ENCODE results near the gene GALNT2.

The GALNT2 gene

DNA sequence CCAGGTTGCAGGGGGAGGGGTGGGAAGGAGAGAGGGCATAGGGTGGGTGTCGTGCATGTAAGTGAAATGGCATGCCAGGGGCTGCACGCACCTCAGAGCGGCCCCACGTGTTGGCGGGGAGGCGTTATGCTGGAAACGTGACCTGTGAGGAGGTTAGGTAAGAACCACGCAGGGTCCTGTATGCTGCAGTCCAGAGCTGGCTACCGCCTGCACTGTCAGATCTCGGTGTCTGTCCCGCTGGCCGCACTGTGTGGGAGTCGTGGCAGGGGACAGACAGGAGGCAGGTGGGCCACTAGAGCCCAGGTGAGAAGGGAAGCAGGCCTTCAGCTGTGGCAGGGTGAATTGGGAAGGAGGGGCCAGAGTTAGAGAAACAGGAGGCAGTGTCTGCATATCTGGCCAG, 79.7 kb downstream of the GALNT2 start:
- DNase-seq (ENCODE audit: low read depth): no peak

DNA sequence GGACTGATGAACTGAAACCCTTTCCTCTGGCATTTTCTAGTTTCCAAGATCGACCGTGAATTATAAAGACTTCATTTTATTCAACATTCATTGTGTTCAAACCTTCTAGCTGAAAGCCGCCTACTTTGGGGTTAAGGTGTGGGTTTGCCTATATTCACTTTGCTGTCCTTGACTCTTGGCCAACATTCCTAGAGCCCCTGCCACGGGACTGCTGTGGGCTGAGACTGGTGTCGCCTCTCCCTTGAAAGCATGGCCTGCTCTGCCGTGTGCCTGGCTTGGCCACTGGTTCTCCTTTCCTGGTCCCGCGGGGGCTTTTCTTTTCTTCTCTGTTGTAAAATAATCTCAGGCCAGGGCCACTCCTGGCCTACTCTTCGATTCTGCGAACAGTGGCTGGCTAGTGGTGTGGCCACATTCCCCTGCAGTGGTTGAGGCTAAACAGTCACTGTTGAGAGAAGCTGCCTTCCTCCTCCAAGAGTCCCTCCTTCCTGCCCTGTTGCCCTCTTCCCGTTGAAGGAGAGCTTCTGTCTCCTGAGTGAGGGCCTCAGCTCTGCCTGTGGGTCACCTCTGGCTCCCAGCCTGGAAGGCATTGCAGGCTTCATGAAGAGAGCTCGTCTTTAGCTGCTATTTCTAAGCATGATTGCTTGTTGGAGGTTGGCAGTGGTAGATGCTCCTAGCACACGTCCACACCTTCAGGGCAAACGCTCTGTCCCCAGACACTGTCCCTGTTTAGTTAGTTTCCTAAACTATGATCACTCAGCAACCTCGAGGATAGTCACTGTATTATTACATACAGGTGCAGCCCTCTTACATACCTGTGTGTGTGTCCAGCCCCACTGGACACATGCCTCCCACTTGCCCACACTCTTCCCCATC, 80.5 kb downstream of the GALNT2 start:
- DNase-seq (ENCODE audit: low read depth): no peak

DNA sequence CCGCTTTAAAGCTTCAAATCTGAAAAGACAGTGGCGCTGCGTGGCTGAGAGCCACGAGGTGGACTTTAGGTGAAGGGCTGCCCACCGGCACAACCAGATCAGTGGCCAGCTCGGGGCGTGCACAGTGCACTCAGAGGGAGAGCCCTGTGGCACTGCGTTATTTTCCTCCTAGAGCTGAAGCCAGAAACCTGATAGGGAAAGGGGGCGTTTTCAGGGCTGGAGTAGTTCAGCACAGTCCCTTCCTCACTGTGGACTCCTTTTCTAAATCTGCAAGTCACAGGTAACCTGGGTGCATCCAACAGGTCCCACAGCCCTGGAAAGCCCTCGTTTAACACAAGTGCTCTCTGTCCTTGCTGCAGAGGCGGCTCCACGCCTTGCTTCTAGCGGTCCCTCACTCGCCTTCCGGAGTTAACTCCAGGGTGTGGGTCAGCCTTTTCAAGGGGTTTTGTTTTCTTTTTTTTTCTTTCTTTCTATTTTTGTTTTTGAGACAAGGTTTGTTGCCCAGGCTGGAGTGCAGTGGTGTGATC, 81.2 kb downstream of the GALNT2 start:
- no peak for DNase-seq (ENCODE audit: low read depth)

DNA sequence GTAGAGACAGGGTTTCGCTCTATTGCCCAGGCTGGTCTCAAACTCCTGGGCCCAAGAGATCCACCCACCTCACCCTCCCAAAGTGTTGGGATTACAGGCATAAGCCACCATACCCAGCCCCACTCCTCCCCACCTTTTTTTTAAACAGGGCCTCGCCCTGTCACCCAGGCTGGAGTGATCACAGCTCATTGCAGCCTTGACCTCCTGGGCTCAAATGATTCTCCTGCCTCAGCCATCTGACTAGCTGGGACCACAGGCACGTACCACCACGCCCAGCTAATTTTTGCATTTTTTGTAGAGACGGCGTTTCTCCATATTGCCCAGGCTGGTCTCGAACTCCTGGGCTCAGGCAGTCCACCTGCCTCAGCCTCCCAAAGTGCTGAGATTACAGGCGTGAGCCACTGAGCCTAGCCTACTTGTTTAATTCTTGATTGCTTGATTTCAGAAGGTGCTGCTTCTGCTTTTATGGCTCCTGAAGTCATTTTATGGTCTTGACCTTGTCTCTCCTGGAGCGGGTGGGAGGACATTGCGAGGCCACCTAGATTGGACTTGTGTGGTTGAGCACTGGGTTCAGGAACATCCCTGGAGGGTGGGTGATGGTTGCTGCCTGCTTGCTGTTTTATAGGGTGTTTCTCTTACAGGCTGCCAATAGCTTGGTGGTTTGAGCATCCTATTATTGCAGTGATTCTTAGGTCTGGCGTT, 81.9 kb downstream of the GALNT2 start:
- DNase-seq (ENCODE audit: low read depth): no peak

DNA sequence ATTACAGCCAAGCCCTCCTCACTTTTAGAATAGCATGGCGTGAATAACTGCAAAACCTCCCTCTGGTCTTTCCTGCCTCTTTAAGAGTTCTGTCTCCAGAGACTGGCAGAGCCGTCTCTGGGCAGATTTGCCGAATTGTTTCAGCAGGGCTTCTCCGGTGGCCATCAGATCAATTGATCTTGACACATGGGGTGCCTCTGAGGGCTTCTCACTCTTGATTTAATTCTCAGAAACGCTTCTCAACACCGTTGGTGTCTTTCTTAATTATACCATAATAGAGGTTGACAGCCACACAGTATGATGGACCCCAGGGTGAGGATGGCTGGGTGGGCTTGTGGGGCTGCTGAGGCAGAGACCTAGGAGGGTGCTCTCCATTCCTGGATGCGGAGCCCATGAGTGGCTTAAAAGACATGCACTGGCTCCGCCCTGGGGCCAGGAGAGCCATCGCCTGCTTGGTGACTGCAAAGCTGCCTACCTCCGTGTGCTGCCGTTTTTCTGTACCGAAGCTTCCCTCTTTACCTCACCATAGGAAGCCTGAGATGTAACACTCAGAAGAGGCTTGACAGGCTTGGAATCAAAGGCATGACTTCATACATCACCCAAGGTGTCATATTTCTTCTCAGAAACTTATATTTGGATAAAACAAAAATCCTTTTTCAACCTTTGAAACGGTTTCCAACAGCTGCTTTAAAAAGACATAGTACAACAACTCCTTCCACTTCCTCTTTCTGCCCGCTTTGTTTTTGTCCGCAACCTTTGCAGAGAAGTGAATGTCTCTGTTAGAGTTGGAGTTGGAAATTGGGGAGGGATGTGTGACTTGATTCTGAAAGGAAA, 82.9 kb downstream of the GALNT2 start:
- no peak for DNase-seq (ENCODE audit: low read depth)

DNA sequence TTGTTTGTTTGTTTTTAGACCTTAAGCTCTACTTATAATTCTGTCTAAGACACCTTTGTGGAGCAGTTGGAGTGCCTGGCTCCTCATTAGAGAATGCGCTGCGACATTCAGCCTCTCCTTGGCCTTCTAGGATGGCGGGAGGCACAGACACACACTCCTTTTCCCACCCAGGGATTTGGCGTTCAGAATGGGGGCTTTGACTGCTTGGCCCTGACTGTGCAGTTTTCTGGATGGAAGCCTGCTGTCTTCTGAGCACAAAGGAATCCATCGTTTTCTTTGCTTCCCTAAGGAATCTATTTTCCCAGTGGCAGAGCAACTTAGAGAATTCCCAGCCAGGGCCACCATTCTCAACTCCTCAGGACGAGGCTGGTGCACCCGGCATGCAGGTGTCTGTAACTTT, 83.6 kb downstream of the GALNT2 start:
- no peak for DNase-seq (ENCODE audit: low read depth)

DNA sequence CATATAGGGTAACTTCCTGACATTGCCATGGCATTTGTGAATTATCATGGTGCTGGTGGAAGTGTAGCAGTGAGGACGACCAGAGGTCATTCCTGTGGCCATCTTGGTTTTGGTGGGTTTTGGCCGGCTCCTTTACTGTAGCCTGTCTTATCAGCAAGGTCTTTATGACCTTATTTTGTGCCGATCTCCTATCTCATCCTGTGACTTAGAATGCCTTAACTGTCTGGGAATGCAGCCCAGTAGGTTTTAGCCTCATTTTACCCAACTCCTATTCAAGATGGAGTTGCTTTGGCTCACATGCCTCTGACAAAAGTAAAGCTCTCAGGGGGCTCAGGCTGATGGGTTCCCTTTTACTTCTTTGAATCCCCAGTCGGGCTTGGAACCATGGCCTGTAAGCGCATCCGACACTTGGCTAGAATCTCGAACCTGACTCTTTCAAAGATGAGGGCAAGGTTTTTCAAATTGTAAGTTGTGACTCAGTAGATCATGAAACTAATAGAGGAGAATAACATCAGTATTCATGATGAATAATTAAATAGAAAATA, 85.0 kb downstream of the GALNT2 start:
- no peak for DNase-seq (ENCODE audit: low read depth)

DNA sequence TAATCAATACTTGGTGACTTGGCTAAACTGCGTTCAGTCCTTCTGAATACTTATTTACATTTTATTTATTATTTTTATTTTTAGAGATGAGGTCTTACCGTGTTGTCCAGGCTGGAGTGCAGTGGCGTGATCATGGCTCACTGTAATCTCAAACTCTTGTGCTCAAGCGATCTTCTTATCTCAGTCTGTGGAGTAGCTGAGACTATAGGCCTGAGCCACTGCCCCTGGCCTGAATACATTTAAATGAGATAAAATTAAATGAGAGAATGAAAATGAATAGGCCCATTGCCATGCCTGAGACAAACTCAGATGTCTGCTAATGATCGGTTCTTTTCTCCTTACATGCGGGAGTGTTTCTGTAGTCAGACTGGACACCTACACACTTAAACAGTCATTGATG, 86.0 kb downstream of the GALNT2 start:
- no peak for DNase-seq (ENCODE audit: low read depth)

DNA sequence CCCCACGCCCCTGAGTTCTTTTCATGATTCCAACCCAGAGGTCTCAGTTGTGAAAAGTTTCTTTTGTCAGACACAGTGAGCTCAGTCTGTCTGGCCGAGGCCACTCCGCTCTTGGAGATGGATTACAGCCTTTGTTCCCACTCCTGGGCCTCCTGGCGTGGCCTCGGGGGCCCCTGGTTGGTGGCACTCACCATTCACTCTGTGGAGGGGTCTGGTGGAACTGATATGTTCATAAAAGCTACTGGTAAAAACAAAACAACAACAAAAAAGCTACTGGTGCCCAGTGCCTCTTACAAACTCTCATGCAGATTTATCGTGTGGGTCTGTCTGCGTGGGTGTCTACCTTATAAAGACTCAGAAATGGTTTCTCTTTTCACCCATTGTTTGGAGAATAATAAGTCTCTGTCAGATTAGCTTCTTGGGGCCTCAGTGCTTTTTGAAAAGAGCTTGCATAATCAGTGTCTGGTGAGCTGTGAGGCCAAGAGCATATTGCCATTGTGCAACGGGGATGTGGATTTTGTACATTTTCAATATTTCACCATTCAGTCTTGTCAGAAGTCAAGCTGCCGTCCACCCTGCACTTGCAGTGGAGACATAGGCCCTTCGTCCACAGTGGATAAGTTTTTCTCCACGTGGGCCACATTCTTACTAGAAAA, 86.7 kb downstream of the GALNT2 start:
- DNase-seq (ENCODE audit: low read depth): no peak

DNA sequence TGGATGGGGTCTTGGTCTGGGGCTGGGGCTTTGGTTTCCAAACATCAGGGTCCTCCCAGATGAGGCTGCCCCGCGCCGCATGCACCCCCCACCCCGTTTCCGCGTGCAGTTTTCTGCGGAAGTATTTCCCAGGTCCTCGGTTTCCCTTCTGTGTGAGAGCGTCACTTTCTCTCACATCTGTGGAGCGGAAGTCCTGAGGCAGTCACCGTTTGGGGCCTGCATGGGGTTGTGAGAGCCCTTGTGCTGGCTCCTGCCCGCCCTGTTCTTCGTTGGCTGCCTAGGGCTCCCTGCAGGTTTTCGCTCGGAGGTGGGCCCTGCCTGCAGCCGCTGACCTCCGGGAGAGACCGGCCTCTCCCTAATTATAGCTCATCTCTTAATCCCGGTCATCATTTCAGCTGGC, 88.0 kb downstream of the GALNT2 start:
- no peak for DNase-seq (ENCODE audit: low read depth)

DNA sequence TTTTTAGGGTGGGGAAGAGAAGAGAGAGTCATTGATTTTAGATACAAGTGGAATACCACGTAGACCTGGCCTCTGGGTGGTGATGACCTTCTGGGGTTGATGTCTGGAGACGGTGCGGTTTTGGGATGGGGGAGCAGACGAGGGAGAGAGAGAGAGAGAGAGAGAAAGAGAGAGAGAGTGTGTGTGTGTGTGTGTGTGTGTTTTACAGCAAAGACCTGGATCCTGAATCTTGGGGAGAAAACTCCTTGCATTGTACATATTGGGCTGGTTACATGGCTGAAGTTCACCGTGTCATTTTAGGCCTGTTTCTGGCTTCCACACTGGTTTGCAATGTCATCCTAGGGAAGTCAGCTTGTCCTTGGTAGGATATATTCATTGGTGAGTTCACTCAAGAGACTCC, 89.0 kb downstream of the GALNT2 start:
- no peak for DNase-seq (ENCODE audit: low read depth)

DNA sequence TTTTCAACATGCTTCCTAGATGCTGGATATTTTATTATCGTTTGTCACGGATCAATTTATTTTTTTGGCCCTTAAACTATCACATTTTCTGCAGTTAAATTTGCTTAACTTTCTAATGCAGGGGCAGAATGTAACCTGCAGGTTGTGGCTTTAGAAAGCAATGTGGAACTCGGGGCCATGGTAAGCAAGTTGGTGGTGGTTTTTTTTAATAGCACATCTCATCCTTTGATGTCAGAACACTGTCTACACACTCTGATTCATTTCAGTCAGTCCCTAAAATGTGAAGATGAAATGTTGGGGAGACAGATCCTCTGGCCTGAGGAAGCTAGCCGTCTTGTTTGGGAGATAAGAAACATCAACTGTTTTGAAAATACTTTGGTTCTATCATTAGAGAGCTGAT, 89.5 kb downstream of the GALNT2 start:
- DNase-seq (ENCODE audit: low read depth): no peak

DNA sequence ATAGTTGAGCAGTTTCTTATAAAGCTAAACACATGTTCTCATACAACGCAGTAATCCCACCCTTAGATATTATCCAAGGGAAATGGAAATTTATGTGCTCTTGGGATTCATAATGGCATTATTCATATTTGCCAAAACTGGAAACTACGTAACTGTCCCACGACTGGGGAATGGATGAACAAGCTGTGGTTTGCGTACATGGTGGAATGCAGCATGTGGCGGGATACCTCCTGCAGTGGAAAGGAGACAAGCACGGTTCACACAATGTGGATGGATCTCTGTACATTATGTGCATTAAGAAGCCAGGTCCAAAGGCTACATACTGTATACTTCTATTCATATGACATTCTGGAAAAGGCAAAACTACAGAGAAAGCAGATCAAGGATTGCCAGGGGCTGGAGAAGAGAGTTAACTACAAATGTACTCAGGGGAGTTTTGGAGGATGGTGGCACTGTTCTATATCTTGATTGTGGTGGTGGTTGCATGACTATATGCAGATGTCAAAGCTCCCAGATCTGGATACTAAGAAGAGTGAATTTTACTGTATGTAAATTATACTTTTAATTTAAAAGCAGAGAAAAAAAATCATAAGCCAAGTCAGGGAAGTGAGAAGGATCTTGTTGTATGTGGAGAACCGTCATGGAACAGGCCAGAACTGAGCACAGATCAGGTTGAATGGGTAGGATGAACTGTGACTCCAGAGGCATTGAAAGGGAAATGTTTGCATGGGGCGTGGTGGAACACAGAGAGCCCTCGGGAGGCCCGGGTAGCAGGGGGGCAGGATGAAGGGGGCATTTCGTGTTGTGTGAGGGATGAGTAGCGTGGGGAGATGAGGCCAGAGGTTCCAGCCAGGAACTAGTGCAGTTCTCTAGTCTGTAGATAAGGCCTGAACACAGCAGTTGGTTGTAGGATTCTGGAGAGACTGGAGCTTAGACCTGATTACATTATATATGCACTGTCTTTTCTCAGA, 90.7 kb downstream of the GALNT2 start:
- no peak for DNase-seq (ENCODE audit: low read depth)

DNA sequence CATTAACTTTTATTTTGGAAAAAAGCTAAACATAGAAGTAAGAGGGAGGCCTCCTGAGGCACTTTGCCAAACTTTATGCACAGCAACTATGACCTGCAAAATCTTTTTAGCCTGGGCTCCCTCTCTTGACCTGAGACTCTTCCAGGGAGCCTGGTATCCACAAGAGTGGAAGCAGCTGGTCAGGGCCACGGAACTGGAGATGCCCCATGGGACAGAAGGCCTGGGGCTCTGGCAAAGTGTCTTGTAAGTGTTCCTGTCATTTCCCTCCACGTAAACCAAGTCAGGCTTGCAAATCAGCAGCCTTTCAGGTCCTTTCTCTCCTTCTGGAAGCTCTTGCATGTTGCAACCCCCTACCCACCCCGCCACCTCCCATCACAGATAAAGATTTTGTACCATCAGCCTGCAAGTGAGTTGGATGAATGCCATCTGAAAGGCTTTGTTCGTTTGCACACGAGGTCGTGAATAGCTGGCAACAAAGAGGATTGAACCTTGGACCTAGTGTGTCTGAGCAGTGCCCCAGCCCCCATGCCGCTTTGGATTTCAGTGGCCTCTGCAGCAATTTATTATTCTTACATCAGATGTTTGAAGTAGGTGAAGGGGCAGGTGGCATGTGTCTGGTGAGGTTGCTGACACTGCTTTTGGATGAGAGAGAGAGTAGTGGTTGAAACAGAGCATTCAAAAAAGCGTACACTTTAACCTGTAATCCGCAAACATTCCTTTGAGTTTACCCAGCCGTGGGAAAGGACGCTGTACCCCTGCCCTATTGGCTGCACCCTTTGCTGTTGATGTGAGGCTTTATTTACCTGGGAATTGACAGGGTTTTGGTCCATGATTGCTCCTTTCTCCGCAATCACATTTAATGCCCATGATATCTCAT, 91.6 kb downstream of the GALNT2 start:
- DNase-seq (ENCODE audit: low read depth): no peak

DNA sequence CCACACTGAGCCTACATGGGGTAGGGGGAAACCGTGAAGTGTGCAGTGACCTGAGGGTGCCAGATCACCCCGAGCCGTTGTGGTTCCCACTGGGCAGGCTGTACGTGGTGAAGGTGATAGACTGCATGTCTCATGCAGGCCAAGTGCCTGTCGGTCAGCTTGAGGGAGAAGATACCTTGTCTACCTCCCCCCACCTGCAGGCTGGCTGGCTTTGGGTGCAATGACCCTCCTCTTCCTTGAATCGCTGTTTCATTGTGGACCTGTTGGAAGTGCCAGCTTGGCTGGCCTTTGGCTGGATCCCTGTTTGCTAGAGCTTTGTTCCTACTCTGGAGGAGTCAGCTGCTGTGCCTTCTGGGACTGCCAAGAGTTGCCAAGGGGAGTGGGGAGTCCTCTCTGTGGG, 92.5 kb downstream of the GALNT2 start:
- DNase-seq (ENCODE audit: low read depth): no peak

DNA sequence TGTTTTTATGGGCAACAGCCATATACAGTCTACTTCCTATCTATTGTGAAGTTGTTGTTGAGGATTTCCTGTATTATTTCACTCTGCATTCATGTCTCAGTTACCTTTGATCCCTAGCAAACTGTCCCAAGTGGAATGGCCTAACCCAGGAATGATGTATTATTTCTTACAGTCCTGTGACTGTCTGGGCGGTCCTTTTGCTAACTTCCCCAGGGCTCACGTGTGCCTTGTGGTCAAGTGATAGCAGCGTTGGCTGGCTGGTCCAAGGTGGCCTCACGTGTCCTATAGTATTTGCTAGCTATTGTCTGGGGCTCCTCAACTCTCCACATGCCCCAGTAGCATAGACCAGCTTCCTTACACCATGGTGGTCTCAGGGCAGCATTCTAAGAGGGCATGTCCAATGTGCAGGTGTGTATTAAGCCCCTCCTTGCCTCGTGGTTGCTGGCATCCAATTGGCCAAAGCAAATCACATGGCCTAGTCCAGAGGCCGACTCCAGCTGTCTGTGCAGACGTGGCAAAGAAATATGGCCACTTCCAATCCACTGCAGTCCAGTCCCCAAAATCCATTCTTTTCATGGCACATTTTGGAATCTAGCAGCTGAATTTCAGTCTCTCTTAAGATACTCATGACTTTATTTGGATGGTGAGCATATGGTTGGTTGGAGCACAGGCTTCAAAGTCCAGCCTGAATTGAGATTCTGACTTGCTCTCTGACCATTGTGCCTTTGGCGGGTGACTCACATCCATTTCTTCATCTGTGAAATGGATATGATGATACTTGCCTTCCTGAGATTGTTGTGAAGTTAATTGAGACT, 94.1 kb downstream of the GALNT2 start:
- no peak for DNase-seq (ENCODE audit: low read depth)

DNA sequence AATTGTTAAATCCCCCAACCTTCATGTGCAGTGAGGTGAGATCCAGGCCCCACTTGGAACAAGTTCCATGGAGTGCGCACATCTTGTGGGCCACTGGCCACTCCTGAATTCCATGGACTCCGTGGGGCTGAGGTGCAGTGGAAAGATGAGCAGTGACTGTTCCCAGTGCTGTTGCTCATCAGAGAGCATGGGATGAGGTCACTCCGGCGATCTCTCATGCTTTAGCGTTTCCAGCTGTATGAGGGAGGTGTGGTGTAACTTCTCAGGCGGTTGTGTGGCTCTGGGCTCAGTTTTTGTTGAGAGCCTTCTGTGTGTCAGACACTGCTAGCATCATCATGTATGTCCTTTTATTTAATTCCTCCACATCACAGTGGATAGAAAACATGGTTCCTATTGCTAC, 96.2 kb downstream of the GALNT2 start:
- DNase-seq (ENCODE audit: low read depth): no peak

DNA sequence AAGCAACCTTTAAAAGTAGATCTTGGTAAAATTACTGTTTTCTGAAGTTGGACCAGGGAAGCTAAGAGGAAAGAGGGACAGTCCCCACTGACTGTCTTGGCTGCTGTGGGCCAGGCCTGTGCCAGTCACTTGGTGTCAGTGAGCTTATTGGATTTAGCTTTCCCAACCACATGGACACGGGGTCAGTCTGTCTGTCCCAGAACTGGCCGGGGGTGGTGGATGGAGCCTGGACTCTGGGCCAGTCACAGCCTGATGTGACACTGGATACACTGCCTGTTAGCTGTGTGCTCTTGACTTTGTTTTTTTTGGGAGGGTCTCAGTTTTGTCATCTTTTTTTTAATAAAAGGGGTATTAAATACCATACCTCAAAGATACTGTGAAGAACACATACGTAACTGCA, 96.7 kb downstream of the GALNT2 start:
- no peak for DNase-seq (ENCODE audit: low read depth)

Measured in T follicular helper cell (primary cell).